ENCODE results near the gene LHX1.

The LHX1 gene

DNA sequence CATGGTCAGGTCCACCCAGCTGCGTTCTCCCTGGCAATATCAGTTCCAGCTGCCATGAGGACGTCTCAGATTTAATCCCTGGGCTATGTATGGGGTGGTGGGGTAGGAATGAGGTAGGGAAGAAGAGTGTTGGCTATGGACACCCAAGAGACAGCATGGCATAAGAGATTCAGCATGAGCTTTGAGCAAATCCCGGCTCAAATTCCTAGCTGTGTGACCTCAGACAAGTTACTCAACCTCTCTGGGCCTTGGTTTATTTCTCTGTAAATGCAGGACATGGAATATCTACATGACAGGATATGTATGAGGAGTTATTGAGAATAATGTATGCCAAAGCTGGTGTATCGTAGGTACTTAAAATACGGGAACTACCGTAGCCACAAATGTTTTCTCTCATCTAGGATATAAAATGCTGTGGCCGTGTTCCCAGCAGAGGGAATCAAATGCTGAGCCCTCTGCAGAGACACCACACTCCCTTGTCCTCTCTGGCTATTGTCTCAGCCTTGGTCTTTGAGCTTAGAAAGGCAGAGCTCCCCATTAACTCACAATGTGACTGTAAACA lies 17.8 kb upstream of the LHX1 start:
- Histone ChIP-seq H3K36me3 (ENCODE audit: insufficient read depth, low read length) (no peaks in the 10 kb centered on the region), H3K4me1 (ENCODE audit: insufficient read depth, low read length, poor library complexity, severe bottlenecking) (peaks cover 7% of the 10 kb centered on the region), H3K27me3 (ENCODE audit: insufficient read depth, low read length, poor library complexity, severe bottlenecking) (no peaks in the 10 kb centered on the region), H3K4me2 (ENCODE audit: low read depth, low read length, poor library complexity, severe bottlenecking) (no peak overlapping the region), H3K4me3 (ENCODE audit: low read length, poor library complexity, severe bottlenecking) (no peak overlapping the region), H3K79me2 (ENCODE audit: insufficient read depth, low read length) (no peaks in the 10 kb centered on the region), H3F3A (ENCODE audit: low read depth) (no peaks in the 10 kb centered on the region), H3K9me3 (ENCODE audit: insufficient read depth, low read depth, low read length) (no peaks in the 10 kb centered on the region), H3K9me2 (replicated peaks; ENCODE audit: low read depth, low read length) (no peaks in the 10 kb centered on the region), H3K9ac (ENCODE audit: low read depth, low read length, poor library complexity, severe bottlenecking) (no peak overlapping the region), H4K20me1 (ENCODE audit: insufficient read depth, low read length, poor library complexity, severe bottlenecking) (no peaks in the 10 kb centered on the region), H2AFZ (ENCODE audit: low read length) (no peak overlapping the region)
- TF ChIP-seq EZH2phosphoT487 (IDR thresholded peaks at IDR 0.05; ENCODE audit: borderline replicate concordance): no peak
- TF ChIP-seq, protein P1, sequence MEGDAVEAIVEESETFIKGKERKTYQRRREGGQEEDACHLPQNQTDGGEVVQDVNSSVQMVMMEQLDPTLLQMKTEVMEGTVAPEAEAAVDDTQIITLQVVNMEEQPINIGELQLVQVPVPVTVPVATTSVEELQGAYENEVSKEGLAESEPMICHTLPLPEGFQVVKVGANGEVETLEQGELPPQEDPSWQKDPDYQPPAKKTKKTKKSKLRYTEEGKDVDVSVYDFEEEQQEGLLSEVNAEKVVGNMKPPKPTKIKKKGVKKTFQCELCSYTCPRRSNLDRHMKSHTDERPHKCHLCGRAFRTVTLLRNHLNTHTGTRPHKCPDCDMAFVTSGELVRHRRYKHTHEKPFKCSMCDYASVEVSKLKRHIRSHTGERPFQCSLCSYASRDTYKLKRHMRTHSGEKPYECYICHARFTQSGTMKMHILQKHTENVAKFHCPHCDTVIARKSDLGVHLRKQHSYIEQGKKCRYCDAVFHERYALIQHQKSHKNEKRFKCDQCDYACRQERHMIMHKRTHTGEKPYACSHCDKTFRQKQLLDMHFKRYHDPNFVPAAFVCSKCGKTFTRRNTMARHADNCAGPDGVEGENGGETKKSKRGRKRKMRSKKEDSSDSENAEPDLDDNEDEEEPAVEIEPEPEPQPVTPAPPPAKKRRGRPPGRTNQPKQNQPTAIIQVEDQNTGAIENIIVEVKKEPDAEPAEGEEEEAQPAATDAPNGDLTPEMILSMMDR (conservative IDR thresholded peaks at IDR 0.05; ENCODE audit: low read length): no peak

DNA sequence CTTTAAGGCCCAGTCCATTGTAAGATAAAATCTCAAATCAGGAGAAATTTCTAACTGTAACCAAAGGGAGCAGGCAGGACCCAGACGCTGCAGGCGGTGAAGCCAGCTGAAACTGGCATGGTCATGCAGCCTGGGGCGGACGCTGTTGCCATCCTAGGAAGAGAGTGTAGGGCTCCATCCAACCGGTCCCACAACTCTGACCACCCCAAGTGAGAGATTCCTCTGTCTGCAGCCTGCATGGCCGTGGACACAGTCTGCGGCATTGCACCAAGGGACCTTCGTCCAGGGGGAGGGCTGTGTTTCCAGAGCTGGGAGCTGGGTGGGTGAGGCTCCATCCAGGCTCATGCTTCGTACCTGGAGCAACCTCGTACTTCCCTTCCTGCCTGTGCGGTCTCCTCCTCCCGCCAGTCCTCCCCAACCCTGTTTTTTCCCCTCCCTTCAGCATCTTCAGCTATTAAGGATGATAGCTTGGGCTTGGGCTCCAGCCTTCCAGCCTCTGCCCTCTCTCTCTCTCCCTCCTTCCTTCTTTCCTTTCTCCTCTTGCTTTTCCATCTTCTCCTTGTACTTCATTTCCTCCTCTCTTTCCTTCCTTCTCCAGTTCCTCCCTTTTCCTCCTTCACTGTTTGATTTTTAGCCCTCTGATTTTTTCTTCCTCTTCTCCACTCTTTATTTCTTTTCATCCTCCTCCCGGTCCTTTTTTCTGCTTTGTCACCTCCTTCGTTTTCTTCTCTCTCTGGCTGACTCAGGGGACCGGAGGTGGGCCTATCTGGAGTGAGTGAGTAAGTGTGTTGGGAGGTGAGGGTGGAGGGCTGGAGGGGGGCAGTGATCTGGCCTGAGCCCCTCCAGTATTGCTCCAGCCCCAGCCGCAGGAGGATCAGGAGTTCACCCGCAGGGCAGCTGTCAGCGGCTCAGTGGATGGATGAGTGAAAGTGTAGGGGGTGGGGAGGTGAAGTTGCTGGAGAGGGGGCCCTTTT lies 17.0 kb upstream of the LHX1 start:
- no peak overlapping the region for H3K4me3 ChIP-seq (ENCODE audit: low read length, poor library complexity, severe bottlenecking)
- no peaks in the 10 kb centered on the region for H3K9me2 ChIP-seq (replicated peaks; ENCODE audit: low read depth, low read length)
- H2AFZ ChIP-seq (ENCODE audit: low read length): no peak overlapping the region
- H3F3A ChIP-seq (ENCODE audit: low read depth): no peaks in the 10 kb centered on the region
- no peak for TF ChIP-seq EZH2phosphoT487 (IDR thresholded peaks at IDR 0.05; ENCODE audit: borderline replicate concordance)
- TF ChIP-seq, protein P1 (conservative IDR thresholded peaks at IDR 0.05; ENCODE audit: low read length): no peak
- H3K36me3 ChIP-seq (ENCODE audit: insufficient read depth, low read length): no peaks in the 10 kb centered on the region
- peaks cover 7% of the 10 kb centered on the region for H3K4me1 ChIP-seq (ENCODE audit: insufficient read depth, low read length, poor library complexity, severe bottlenecking)
- no peaks in the 10 kb centered on the region for H3K79me2 ChIP-seq (ENCODE audit: insufficient read depth, low read length)
- H3K9me3 ChIP-seq (ENCODE audit: insufficient read depth, low read depth, low read length): no peaks in the 10 kb centered on the region
- no peaks in the 10 kb centered on the region for H3K27me3 ChIP-seq (ENCODE audit: insufficient read depth, low read length, poor library complexity, severe bottlenecking)
- H4K20me1 ChIP-seq (ENCODE audit: insufficient read depth, low read length, poor library complexity, severe bottlenecking): no peaks in the 10 kb centered on the region
- H3K9ac ChIP-seq (ENCODE audit: low read depth, low read length, poor library complexity, severe bottlenecking): no peak overlapping the region
- H3K4me2 ChIP-seq (ENCODE audit: low read depth, low read length, poor library complexity, severe bottlenecking): no peak overlapping the region

DNA sequence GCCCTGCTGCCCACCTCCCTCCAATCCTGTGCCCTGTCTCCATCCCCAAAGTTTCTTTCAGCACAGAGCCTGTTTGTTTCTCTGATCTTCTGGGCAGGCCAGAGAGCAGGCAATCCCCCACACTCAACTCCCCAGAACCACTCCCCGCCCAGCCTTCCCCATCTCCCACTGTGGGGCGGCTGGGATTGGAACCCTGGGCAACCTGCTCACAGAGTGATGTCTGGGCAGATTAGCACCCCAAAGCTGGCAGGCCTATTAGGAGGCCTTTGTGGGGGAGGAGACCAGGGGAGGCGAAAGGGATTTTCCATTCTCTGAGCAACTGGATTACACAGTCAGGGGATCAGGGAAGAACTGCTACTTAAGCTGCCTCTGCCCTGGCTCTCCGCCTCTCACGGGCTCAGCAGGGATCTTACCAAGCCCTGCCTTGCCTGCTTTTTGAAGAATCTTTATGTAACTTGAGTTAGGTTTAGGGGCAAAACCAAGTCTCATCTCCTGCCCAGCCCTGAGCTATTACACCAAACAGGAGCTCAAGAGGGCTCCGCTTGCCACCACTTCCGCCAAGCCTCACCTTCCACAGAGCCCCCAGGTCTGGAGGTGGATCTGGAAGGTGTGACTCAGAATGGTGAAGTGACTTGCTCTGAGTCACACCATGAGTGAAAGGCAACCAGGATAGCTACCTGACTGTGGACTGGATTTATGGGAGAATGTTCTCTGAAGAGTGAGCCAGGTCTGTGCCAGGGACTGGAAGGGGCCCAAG lies 16.0 kb upstream of the LHX1 start:
- no peak overlapping the region for H3K9ac ChIP-seq (ENCODE audit: low read depth, low read length, poor library complexity, severe bottlenecking)
- no peaks in the 10 kb centered on the region for H3F3A ChIP-seq (ENCODE audit: low read depth)
- no peaks in the 10 kb centered on the region for H4K20me1 ChIP-seq (ENCODE audit: insufficient read depth, low read length, poor library complexity, severe bottlenecking)

More for the DNA sequence above, 16.0 kb upstream of the LHX1 start:
- TF ChIP-seq, protein P1 (conservative IDR thresholded peaks at IDR 0.05; ENCODE audit: low read length): no peak
- TF ChIP-seq EZH2phosphoT487 (IDR thresholded peaks at IDR 0.05; ENCODE audit: borderline replicate concordance): no peak
- H3K9me3 ChIP-seq (ENCODE audit: insufficient read depth, low read depth, low read length): no peaks in the 10 kb centered on the region
- no peak overlapping the region for H3K4me3 ChIP-seq (ENCODE audit: low read length, poor library complexity, severe bottlenecking)
- H3K27me3 ChIP-seq (ENCODE audit: insufficient read depth, low read length, poor library complexity, severe bottlenecking): no peaks in the 10 kb centered on the region
- H3K9me2 ChIP-seq (replicated peaks; ENCODE audit: low read depth, low read length): no peaks in the 10 kb centered on the region
- peaks cover 7% of the 10 kb centered on the region for H3K4me1 ChIP-seq (ENCODE audit: insufficient read depth, low read length, poor library complexity, severe bottlenecking)
- H2AFZ ChIP-seq (ENCODE audit: low read length): no peak overlapping the region
- no peak overlapping the region for H3K4me2 ChIP-seq (ENCODE audit: low read depth, low read length, poor library complexity, severe bottlenecking)
- no peaks in the 10 kb centered on the region for H3K79me2 ChIP-seq (ENCODE audit: insufficient read depth, low read length)
- no peaks in the 10 kb centered on the region for H3K36me3 ChIP-seq (ENCODE audit: insufficient read depth, low read length)

Measured in Loucy (cell line).